Sigmoid colon (tissue), 7 donors: ENCODE data around the gene SHFL. TPM values are rescaled to one million over a fixed set of nuclear protein-coding genes. Genes with fewer than 3 reads are reported as not detected.

Experiments used
- DNase-seq: peaks from one replicate; pipeline ENCODE4 v3.0.0-alpha.2; 2019
- H3K27ac ChIP-seq, 4 donors: fragments of 200-600 bp; sonication (generic); one replicate each; pipeline ENCODE4 v1.5.1; 2016 to 2019; ENCODE audit warnings: mild to moderate bottlenecking in 1 of 4
- H3K27me3 ChIP-seq, 3 donors: fragments of 200-600 bp; sonication (generic); one replicate each; pipeline ENCODE4 v1.5.1; 2019; ENCODE audit warnings: mild to moderate bottlenecking in 1 of 3
- H3K36me3 ChIP-seq, 4 donors: fragments of 200-600 bp; sonication (generic); one replicate each; pipeline ENCODE4 v1.5.1; 2016 to 2019
- H3K4me1 ChIP-seq, 4 donors: fragments of 200-600 bp; sonication (generic); one replicate each; pipeline ENCODE4 v1.5.1; 2017 to 2019
- H3K4me3 ChIP-seq, 4 donors: fragments of 200-600 bp; sonication (generic); one replicate each; pipeline ENCODE4 v1.5.1; 2017 to 2019; ENCODE audit warnings: mild to moderate bottlenecking in 2 of 4, moderate library complexity in 1 of 4
- H3K9me3 ChIP-seq, 4 donors: fragments of 200-600 bp in 3 of 4; sonication (generic) in 3 of 4; one replicate each; pipeline versions ENCODE4 v1.5.1 to v1.6.1; 2013 to 2019
- EP300 ChIP-seq, 4 donors: sonication (generic); formaldehyde crosslinking; IDR thresholded peaks; one replicate each; pipeline ENCODE4 v1.6.1; 2017; ENCODE audit warnings: antibody characterized with exemption in 4 of 4
- POLR2A ChIP-seq, 2 donors: fragments of 450-650 bp; IDR thresholded peaks; one replicate each; pipeline ENCODE4 v1.6.1; 2016; ENCODE audit warnings: antibody characterized with exemption in 2 of 2, mild to moderate bottlenecking in 2 of 2, moderate library complexity in 2 of 2
- POLR2AphosphoS5 ChIP-seq, 4 donors: sonication (generic); formaldehyde crosslinking; IDR thresholded peaks; one replicate each; pipeline ENCODE4 v1.6.1; 2017; ENCODE audit warnings: antibody characterized with exemption in 4 of 4
- WGBS, 2 donors: extraction: QIAGEN DNeasy Blood & Tissue Kit; methylation state at CpG; one replicate each; pipeline ENCODE4 v1.1.7; 2013; 5-methylcytosine and 5-hydroxymethylcytosine counted together
- intact Hi-C: fragments of 100-400 bp; cut with DNase I; formaldehyde crosslinking; loops from one replicate; pipeline ENCODE4 v1.15.1; 2023
- polyA plus RNA-seq, 3 donors: library from polyadenylated mRNA; stranded (reverse); fragments of 200-250 nt; gene quantifications; one replicate each; pipeline ENCODE4 v1.2.3, GENCODE V29; 2013
- total RNA-seq, 4 donors: library from RNA; depleted of rRNA; stranded (reverse); fragments of >200 nt; gene quantifications; one replicate each; pipeline ENCODE4 v1.1.0, GENCODE V29; 2016
- TF ChIP-seq, protein P1 (sequence below), 4 experiments: fragments of 450-650 bp in 3 of 4; fragments of 200-600 bp in 1 of 4; IDR thresholded peaks; one replicate each; pipeline ENCODE4 v1.5.1; 2016 to 2019; ENCODE audit warnings: antibody characterized with exemption in 4 of 4, mild to moderate bottlenecking in 3 of 4, moderate library complexity in 2 of 4
- donor health status: healthy with polysubstance abuse.
- donor health status: Bipolar disorder and iron deficiency.
- donor health status: healthy.

The SHFL gene
- total and polyA plus RNA-seq, 7 donors: 17.1 to 44.9 (median 26.2) TPM

DNA sequence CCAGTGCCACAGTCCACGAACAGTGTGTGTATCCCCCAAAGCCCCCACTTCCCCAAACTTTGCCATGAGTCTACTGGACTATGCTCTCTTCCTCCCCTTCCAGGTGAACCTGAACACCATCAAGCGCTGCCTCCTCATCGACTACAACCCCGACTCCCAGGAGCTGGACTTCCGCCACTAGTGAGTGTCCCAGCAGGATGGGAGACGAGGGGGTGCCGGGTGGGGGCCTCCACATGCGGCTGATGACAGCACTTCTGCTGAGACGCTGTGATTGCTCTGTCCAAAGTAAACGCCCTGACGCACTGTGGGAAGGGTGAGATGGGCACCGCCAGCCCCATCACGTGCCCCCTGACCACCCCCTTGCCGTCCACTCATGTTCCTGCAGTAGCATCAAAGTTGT lies 23.4 kb downstream of the SHFL start:
- intact Hi-C loops: loop anchor here (5.0 kb wide), 1 partner anchor 143 kb away; the partner anchor contains the start of gene MRPL4
- H3K36me3 ChIP-seq: peaks cover 20 to 57% (median 40%) of the 10 kb centered on the region in 4 donors

DNA sequence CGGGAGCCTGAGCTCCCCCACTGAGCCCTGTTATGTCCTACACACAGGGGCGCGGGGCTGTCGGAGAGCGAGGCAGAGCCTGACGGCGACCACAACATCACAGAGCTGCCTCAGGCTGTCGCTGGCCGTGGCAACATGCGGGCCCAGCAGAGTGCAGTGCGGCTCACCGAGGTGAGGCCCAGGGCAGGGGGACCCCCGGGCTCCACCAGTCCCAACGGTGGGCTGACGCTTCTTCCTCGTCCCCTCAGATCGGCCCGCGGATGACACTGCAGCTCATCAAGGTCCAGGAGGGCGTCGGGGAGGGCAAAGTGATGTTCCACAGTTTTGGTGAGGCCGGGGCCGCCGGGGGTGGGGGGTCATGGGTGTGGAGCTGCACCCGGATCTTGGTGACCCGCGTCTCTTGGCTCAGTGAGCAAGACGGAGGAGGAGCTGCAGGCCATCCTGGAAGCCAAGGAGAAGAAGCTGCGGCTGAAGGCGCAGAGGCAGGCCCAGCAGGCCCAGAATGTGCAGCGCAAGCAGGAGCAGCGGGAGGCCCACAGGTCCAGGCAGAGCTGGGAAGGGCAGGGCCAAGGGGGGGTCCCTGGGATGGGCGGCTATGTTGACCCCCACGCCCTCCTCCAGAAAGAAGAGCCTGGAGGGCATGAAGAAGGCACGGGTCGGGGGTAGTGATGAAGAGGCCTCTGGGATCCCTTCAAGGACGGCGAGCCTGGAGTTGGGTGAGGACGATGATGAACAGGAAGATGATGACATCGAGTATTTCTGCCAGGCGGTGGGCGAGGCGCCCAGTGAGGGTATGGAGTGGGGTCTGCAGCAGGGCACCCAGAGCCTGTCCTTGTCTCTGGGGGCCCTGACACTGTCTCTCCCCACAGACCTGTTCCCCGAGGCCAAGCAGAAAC lies 24.2 kb downstream of the SHFL start:
- H3K9me3 ChIP-seq: no peaks in the 10 kb centered on the region
- intact Hi-C loops: no loop called here
- H3K4me3 ChIP-seq: no peak overlapping the region
- H3K27ac ChIP-seq: no peak overlapping the region
- peaks cover 0 to 33% (median 17%) of the 10 kb centered on the region in 4 donors for H3K4me1 ChIP-seq
- 92 to 93% methylated on average over 44 of the region's 44 CpGs for WGBS, 2 donors
- TF ChIP-seq POLR2AphosphoS5 (IDR thresholded peaks at IDR 0.05) (no peak), EP300 (IDR thresholded peaks at IDR 0.05) (no peak), POLR2A (IDR thresholded peaks at IDR 0.05) (no peak)
- TF ChIP-seq, protein P1, sequence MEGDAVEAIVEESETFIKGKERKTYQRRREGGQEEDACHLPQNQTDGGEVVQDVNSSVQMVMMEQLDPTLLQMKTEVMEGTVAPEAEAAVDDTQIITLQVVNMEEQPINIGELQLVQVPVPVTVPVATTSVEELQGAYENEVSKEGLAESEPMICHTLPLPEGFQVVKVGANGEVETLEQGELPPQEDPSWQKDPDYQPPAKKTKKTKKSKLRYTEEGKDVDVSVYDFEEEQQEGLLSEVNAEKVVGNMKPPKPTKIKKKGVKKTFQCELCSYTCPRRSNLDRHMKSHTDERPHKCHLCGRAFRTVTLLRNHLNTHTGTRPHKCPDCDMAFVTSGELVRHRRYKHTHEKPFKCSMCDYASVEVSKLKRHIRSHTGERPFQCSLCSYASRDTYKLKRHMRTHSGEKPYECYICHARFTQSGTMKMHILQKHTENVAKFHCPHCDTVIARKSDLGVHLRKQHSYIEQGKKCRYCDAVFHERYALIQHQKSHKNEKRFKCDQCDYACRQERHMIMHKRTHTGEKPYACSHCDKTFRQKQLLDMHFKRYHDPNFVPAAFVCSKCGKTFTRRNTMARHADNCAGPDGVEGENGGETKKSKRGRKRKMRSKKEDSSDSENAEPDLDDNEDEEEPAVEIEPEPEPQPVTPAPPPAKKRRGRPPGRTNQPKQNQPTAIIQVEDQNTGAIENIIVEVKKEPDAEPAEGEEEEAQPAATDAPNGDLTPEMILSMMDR (IDR thresholded peaks at IDR 0.05): no peak
- DNase-seq: no peak
- H3K27me3 ChIP-seq: no peaks in the 10 kb centered on the region
- H3K36me3 ChIP-seq: peaks cover 26 to 65% (median 48%) of the 10 kb centered on the region in 4 donors

More for the DNA sequence above, 23.4 kb downstream of the SHFL start:
- Histone ChIP-seq H3K27me3 (no peaks in the 10 kb centered on the region), H3K9me3 (no peaks in the 10 kb centered on the region), H3K27ac (no peak overlapping the region), H3K4me3 (no peak overlapping the region), H3K4me1 (peaks cover 0 to 33% (median 17%) of the 10 kb centered on the region in 4 donors)
- TF ChIP-seq POLR2AphosphoS5 (IDR thresholded peaks at IDR 0.05) (no peak), POLR2A (IDR thresholded peaks at IDR 0.05) (no peak)
- 91 to 94% methylated on average over 14 of the region's 14 CpGs for WGBS, 2 donors
- no peak for DNase-seq

DNA sequence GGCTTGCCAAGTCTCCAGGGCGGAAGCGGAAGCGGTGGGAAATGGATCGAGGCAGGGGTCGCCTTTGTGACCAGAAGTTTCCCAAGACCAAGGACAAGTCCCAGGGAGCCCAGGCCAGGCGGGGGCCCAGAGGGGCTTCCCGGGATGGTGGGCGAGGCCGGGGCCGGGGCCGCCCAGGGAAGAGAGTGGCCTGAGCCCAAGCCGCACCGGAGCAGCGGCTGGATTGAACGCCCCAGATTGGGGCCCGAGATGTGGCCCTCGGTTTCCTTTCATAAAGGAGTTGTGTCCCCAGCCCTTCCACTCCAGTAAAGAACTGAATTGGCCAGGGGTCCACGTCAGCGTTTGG lies 24.8 kb downstream of the SHFL start:
- no peak for DNase-seq
- no peak for TF ChIP-seq POLR2AphosphoS5 (IDR thresholded peaks at IDR 0.05)
- TF ChIP-seq, protein P1 (IDR thresholded peaks at IDR 0.05): no peak
- no peak for TF ChIP-seq POLR2A (IDR thresholded peaks at IDR 0.05)
- no peak for TF ChIP-seq EP300 (IDR thresholded peaks at IDR 0.05)
- intact Hi-C loops: no loop called here
- H3K27me3 ChIP-seq: no peaks in the 10 kb centered on the region
- H3K4me3 ChIP-seq: no peak overlapping the region
- peaks cover 0 to 28% (median 15%) of the 10 kb centered on the region in 4 donors for H3K4me1 ChIP-seq
- H3K36me3 ChIP-seq: peaks cover 30 to 71% (median 54%) of the 10 kb centered on the region in 4 donors
- H3K9me3 ChIP-seq: no peaks in the 10 kb centered on the region
- no peak overlapping the region for H3K27ac ChIP-seq
- WGBS, 2 donors: 90 to 91% methylated on average over 19 of the region's 19 CpGs

DNA sequence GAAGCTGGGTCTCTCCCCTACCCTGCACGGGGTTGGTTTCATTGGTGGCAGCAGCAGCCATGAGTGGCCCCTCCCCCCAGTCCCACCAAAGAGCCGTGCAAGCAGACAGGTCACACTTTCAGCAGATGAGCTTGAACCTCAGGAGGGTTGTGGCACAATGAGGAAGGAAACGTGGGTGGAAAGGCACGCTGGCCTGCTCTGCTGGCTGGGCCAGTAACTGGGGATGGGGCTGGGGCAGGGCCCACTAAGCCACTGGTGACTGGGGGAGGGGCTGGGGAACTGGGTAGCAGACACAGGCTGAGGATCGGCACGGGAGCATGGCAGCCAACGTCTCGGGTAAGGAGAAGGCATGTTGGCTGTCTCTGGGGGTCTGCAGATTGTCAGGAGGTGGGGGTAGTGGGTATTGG lies 25.3 kb downstream of the SHFL start, which contains the start of gene P2RY11:
Gene P2RY11, plus strand, starts transcription at position 289 of the 407 bp plus-strand sequence. Its CDS starts 29 bp downstream, at position 318.
- Histone ChIP-seq H3K4me1 (peaks cover 0 to 25% (median 14%) of the 10 kb centered on the region in 4 donors), H3K27ac (no peak within 1 kb of the TSS), H3K27me3 (no peaks in the 10 kb centered on the region), H3K9me3 (no peaks in the 10 kb centered on the region), H3K36me3 (peaks cover 34 to 76% (median 59%) of the 10 kb centered on the region in 4 donors), H3K4me3 (no peak within 1 kb of the TSS)
- WGBS, 2 donors: 46 to 65% methylated on average over 8 of the region's 8 CpGs
- DNase-seq: no peak
- TF ChIP-seq EP300 (IDR thresholded peaks at IDR 0.05): no peak
- no peak for TF ChIP-seq POLR2AphosphoS5 (IDR thresholded peaks at IDR 0.05)
- TF ChIP-seq, protein P1 (IDR thresholded peaks at IDR 0.05): no peak
- no peak for TF ChIP-seq POLR2A (IDR thresholded peaks at IDR 0.05)
- intact Hi-C loops: no loop called here

DNA sequence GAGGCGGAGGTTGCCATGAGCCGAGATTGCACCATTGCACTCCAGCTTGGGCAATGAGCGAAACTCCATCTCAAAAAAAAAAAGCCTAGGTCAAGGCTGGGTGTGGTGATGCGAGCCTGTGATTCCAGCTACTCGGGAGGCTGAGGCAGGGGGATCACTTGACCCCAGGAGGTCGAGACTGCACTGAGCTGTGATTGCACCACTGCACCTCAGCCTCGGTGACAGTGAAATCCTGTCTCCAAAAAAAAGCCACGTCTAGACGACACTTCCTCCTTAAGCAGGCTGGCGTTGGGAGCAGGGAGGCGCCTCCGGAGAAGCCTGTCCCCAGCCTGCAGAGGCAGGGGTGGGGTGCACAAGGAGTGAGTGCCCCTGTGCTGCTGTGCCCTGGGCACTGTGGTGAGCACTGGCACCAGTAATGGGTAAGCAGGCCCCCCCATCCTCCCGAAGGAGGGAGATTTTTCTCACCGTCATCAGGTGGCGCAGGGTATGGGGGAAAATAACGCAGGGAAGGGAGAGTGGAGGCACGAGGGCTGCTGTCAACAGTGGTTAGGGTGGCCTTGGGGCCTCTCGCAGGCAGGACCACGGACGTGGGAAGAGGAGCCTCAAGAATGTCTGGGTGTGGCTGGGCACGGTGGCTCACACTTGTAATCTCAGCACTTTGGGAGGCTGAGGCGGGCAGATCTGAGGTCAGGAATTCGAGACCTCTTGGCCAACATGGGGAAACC lies 26.1 kb downstream of the SHFL start:
- H3K27me3 ChIP-seq: no peaks in the 10 kb centered on the region
- TF ChIP-seq, protein P1 (IDR thresholded peaks at IDR 0.05): no peak
- TF ChIP-seq POLR2A (IDR thresholded peaks at IDR 0.05): no peak
- no peak for TF ChIP-seq POLR2AphosphoS5 (IDR thresholded peaks at IDR 0.05)
- TF ChIP-seq EP300 (IDR thresholded peaks at IDR 0.05): no peak
- peaks cover 0 to 21% (median 7%) of the 10 kb centered on the region in 4 donors for H3K4me1 ChIP-seq
- DNase-seq: no peak
- no peak overlapping the region for H3K27ac ChIP-seq
- intact Hi-C loops: no loop called here
- 45 to 56% methylated on average over 23 of the region's 23 CpGs for WGBS, 2 donors
- H3K9me3 ChIP-seq: no peaks in the 10 kb centered on the region
- peaks cover 42 to 83% (median 67%) of the 10 kb centered on the region in 4 donors for H3K36me3 ChIP-seq
- no peak overlapping the region for H3K4me3 ChIP-seq
